Measurements from ENCODE around the gene HIGD1B. TPM values are rescaled to one million over a fixed set of nuclear protein-coding genes. Genes with fewer than 3 reads are reported as not detected.

HIGD1B gene
- total and polyA plus RNA-seq, 2 of the 13 experiments (the other 11 are each of a cell fraction or from before 2014, with no cell fraction given): not detected

DNA sequence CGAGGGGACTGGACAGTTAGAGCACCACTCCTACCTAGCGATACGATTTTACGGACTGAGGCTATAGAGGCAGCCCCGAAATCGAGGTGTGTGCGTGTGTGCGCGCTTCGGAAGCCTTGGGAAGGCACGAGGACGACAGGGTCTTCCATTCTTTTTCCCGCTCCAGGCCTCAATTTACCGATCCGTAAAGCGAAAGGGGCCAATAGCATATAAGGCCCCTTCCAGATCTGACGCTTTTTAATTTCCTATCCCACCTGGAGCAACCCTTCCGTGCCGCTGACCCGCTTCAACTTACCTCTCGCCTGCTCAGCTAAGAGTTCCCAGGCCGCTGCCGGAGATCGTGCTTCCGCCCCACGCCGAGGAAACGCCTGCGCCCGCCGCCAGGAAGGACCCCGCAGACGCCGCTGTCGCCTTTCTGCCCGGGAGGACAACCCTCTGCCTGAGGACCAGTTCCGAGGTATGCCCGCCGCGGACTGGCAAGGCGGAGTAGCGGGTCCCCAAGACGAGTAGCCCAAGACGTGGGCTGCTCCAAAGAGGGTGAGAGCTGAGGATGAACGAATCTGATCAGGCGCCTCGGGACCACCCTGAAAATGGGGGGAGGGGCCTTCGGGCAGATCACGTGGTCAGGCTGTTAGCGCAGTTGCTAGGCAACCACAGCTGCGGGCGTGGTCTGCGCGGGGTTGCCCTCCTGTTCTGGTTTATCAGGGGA lies 51.5 kb downstream of the HIGD1B start, which contains the start of gene EFTUD2 (continued):
- TF ChIP-seq, protein P1, sequence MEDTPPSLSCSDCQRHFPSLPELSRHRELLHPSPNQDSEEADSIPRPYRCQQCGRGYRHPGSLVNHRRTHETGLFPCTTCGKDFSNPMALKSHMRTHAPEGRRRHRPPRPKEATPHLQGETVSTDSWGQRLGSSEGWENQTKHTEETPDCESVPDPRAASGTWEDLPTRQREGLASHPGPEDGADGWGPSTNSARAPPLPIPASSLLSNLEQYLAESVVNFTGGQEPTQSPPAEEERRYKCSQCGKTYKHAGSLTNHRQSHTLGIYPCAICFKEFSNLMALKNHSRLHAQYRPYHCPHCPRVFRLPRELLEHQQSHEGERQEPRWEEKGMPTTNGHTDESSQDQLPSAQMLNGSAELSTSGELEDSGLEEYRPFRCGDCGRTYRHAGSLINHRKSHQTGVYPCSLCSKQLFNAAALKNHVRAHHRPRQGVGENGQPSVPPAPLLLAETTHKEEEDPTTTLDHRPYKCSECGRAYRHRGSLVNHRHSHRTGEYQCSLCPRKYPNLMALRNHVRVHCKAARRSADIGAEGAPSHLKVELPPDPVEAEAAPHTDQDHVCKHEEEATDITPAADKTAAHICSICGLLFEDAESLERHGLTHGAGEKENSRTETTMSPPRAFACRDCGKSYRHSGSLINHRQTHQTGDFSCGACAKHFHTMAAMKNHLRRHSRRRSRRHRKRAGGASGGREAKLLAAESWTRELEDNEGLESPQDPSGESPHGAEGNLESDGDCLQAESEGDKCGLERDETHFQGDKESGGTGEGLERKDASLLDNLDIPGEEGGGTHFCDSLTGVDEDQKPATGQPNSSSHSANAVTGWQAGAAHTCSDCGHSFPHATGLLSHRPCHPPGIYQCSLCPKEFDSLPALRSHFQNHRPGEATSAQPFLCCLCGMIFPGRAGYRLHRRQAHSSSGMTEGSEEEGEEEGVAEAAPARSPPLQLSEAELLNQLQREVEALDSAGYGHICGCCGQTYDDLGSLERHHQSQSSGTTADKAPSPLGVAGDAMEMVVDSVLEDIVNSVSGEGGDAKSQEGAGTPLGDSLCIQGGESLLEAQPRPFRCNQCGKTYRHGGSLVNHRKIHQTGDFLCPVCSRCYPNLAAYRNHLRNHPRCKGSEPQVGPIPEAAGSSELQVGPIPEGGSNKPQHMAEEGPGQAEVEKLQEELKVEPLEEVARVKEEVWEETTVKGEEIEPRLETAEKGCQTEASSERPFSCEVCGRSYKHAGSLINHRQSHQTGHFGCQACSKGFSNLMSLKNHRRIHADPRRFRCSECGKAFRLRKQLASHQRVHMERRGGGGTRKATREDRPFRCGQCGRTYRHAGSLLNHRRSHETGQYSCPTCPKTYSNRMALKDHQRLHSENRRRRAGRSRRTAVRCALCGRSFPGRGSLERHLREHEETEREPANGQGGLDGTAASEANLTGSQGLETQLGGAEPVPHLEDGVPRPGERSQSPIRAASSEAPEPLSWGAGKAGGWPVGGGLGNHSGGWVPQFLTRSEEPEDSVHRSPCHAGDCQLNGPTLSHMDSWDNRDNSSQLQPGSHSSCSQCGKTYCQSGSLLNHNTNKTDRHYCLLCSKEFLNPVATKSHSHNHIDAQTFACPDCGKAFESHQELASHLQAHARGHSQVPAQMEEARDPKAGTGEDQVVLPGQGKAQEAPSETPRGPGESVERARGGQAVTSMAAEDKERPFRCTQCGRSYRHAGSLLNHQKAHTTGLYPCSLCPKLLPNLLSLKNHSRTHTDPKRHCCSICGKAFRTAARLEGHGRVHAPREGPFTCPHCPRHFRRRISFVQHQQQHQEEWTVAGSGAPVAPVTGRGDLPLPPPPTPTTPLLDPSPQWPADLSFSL (CRISPR knock-in tag; IDR thresholded peaks at IDR 0.05): no peak
- TF ChIP-seq CENPX (CRISPR knock-in tag; IDR thresholded peaks at IDR 0.05) (no peak), ARHGAP35 (CRISPR knock-in tag; IDR thresholded peaks at IDR 0.05; ENCODE audit: borderline replicate concordance) (peak; percentile 91; the same call in 1 of the 2 replicates), SNAPC2 (CRISPR knock-in tag; IDR thresholded peaks at IDR 0.05) (peak; percentile 83; the same call in 1 of the 2 replicates), IRX3 (CRISPR knock-in tag; IDR thresholded peaks at IDR 0.05; ENCODE audit: borderline replicate concordance, low read depth) (peak; percentile 92; the same call in 1 of the 2 replicates), IKZF1 (IDR thresholded peaks at IDR 0.05) (no peak)
- TF ChIP-seq, protein P2, sequence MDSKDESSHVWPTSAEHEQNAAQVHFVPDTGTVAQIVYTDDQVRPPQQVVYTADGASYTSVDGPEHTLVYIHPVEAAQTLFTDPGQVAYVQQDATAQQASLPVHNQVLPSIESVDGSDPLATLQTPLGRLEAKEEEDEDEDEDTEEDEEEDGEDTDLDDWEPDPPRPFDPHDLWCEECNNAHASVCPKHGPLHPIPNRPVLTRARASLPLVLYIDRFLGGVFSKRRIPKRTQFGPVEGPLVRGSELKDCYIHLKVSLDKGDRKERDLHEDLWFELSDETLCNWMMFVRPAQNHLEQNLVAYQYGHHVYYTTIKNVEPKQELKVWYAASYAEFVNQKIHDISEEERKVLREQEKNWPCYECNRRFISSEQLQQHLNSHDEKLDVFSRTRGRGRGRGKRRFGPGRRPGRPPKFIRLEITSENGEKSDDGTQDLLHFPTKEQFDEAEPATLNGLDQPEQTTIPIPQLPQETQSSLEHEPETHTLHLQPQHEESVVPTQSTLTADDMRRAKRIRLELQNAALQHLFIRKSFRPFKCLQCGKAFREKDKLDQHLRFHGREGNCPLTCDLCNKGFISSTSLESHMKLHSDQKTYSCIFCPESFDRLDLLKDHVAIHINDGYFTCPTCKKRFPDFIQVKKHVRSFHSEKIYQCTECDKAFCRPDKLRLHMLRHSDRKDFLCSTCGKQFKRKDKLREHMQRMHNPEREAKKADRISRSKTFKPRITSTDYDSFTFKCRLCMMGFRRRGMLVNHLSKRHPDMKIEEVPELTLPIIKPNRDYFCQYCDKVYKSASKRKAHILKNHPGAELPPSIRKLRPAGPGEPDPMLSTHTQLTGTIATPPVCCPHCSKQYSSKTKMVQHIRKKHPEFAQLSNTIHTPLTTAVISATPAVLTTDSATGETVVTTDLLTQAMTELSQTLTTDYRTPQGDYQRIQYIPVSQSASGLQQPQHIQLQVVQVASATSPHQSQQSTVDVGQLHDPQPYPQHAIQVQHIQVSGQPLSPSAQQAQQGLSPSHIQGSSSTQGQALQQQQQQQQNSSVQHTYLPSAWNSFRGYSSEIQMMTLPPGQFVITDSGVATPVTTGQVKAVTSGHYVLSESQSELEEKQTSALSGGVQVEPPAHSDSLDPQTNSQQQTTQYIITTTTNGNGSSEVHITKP (CRISPR knock-in tag; IDR thresholded peaks at IDR 0.05; ENCODE audit: low read depth): peak; percentile 57; the same call in 1 of the 2 replicates
- TF ChIP-seq, protein P3, sequence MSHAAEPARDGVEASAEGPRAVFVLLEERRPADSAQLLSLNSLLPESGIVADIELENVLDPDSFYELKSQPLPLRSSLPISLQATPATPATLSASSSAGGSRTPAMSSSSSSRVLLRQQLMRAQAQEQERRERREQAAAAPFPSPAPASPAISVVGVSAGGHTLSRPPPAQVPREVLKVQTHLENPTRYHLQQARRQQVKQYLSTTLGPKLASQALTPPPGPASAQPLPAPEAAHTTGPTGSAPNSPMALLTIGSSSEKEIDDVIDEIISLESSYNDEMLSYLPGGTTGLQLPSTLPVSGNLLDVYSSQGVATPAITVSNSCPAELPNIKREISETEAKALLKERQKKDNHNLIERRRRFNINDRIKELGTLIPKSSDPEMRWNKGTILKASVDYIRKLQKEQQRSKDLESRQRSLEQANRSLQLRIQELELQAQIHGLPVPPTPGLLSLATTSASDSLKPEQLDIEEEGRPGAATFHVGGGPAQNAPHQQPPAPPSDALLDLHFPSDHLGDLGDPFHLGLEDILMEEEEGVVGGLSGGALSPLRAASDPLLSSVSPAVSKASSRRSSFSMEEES (CRISPR knock-in tag; IDR thresholded peaks at IDR 0.05): peak; percentile 90
- TF ChIP-seq, protein P4, sequence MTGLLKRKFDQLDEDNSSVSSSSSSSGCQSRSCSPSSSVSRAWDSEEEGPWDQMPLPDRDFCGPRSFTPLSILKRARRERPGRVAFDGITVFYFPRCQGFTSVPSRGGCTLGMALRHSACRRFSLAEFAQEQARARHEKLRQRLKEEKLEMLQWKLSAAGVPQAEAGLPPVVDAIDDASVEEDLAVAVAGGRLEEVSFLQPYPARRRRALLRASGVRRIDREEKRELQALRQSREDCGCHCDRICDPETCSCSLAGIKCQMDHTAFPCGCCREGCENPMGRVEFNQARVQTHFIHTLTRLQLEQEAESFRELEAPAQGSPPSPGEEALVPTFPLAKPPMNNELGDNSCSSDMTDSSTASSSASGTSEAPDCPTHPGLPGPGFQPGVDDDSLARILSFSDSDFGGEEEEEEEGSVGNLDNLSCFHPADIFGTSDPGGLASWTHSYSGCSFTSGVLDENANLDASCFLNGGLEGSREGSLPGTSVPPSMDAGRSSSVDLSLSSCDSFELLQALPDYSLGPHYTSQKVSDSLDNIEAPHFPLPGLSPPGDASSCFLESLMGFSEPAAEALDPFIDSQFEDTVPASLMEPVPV (CRISPR knock-in tag; IDR thresholded peaks at IDR 0.05): peak; percentile 98
- TF ChIP-seq, protein P5, sequence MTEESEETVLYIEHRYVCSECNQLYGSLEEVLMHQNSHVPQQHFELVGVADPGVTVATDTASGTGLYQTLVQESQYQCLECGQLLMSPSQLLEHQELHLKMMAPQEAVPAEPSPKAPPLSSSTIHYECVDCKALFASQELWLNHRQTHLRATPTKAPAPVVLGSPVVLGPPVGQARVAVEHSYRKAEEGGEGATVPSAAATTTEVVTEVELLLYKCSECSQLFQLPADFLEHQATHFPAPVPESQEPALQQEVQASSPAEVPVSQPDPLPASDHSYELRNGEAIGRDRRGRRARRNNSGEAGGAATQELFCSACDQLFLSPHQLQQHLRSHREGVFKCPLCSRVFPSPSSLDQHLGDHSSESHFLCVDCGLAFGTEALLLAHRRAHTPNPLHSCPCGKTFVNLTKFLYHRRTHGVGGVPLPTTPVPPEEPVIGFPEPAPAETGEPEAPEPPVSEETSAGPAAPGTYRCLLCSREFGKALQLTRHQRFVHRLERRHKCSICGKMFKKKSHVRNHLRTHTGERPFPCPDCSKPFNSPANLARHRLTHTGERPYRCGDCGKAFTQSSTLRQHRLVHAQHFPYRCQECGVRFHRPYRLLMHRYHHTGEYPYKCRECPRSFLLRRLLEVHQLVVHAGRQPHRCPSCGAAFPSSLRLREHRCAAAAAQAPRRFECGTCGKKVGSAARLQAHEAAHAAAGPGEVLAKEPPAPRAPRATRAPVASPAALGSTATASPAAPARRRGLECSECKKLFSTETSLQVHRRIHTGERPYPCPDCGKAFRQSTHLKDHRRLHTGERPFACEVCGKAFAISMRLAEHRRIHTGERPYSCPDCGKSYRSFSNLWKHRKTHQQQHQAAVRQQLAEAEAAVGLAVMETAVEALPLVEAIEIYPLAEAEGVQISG (CRISPR knock-in tag; IDR thresholded peaks at IDR 0.05): peak; percentile 96

Data from HepG2 (cell line).